AG10803 (cell line): Measurements from ENCODE around the gene POLE.

Source experiments
- DNase-seq: peaks from one replicate; pipeline ENCODE4 v3.0.0; 2010; ENCODE audit warnings: low read depth
- H3K4me3 ChIP-seq: 2 replicates; pipeline ENCODE4 v1.5.1; 2011; ENCODE audit warnings: mild to moderate bottlenecking, low read length, control low read depth
- TF ChIP-seq, protein P1 (sequence below): conservative IDR thresholded peaks from 2 replicates; pipeline ENCODE4 v1.5.1; 2011; ENCODE audit warnings: mild to moderate bottlenecking, low read length, control low read depth, inconsistent platforms

Gene POLE

DNA sequence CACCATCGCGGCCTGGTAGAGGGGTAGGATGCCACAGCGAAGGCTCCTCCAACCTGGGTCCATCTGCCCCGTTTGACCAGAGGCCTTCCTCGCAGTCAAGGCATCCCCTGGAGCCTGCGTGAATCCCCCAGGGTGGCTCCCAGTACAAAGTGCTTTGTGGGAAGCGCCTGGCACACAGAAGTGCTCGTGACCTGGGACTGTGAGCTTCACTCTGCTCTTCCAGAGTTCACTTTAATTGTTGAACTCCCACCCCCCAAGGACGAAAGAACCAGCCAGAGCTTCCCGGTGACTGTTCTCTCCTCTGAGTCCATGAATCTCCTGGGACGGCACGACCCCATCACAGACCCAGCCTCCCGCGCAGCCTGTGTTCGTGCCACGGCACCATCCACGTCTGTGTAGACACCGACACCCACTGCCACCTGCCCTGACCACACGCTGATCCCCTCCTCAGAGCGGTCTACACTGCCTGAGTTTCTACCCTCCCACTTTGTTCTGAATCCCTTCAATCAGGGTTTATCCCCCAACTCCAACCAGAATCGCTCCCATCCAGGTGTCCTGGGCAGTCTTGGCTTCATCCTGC, 52.6 kb downstream of the POLE start:
- DNase-seq = no peak
- H3K4me3 ChIP-seq = no peak overlapping the region
- TF ChIP-seq, protein P1, sequence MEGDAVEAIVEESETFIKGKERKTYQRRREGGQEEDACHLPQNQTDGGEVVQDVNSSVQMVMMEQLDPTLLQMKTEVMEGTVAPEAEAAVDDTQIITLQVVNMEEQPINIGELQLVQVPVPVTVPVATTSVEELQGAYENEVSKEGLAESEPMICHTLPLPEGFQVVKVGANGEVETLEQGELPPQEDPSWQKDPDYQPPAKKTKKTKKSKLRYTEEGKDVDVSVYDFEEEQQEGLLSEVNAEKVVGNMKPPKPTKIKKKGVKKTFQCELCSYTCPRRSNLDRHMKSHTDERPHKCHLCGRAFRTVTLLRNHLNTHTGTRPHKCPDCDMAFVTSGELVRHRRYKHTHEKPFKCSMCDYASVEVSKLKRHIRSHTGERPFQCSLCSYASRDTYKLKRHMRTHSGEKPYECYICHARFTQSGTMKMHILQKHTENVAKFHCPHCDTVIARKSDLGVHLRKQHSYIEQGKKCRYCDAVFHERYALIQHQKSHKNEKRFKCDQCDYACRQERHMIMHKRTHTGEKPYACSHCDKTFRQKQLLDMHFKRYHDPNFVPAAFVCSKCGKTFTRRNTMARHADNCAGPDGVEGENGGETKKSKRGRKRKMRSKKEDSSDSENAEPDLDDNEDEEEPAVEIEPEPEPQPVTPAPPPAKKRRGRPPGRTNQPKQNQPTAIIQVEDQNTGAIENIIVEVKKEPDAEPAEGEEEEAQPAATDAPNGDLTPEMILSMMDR = no peak

DNA sequence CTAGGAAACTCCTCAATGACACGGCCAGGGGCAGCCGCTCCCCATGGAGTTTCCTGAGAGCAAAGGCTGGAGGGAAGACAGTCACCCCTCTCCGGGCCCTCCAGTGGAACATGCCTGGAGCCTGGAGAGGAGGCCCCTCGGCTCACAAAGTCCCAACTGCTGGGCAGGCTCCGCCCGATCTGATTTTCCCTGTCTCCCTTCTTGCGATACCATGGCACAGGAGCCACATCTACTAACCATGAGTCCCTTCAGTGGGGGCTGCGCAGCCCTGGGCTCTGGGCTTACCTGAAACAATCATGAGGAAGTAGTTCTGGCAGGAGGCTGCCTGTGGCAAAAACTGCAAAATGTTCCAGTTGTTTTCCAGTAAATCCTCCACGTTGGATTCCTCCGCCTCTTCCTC, 53.2 kb downstream of the POLE start:
- DNase-seq = no peak
- TF ChIP-seq, protein P1 = no peak
- no peak overlapping the region for H3K4me3 ChIP-seq

DNA sequence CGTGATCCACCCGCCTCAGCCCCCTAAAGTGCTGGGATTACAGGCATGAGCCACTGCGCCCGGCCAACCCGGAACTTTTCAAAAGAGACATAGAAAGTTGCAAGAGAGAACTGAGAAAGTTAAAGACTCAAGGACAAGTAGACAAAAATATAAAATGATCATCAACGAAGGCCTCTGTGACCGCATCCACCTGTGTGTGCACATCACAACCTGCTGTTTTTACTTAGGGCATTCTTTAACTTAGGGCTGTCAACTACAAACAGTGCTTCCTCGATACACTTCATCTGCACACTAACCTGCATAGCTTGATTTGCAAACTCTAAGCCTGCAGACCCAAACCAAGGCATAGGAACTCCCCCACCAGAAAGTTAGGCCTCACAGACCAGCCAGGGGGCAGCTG, 53.7 kb downstream of the POLE start:
- no peak for DNase-seq
- H3K4me3 ChIP-seq = no peak overlapping the region
- TF ChIP-seq, protein P1 = no peak

DNA sequence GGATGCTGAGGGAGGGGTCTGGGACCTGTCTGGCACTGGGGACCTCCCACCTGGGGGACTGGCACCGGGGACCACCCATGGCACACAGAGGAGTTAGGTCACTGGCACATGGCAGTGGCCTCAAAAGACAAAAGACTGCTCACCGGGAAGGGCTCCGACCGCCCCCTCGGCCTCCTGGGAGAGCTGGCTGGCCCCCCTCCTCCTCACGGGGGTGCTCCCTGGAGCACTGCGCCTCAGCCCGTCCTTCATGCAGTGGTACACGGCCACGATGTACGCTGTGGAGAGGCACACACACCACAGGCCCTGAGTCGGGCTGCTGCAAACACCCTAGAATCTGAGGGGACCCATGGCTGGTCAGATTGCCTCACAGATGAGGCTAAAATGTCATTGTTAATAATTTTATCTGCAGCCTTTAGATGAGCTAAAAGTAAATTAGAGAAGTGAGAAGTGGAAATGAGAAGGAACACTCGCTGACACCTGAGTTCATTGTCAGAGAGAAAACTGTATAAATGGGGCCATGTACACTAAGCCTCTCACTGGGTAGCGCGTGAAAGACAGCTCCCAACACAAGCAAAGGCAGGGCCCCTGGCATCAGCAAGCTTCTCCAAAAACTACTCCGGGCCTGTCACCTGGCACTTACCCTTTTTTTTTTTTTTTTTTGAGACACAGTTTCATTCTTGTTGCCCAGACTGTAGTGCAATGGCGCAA, 54.5 kb downstream of the POLE start:
- no peak overlapping the region for H3K4me3 ChIP-seq
- DNase-seq = no peak
- TF ChIP-seq, protein P1 = no peak

DNA sequence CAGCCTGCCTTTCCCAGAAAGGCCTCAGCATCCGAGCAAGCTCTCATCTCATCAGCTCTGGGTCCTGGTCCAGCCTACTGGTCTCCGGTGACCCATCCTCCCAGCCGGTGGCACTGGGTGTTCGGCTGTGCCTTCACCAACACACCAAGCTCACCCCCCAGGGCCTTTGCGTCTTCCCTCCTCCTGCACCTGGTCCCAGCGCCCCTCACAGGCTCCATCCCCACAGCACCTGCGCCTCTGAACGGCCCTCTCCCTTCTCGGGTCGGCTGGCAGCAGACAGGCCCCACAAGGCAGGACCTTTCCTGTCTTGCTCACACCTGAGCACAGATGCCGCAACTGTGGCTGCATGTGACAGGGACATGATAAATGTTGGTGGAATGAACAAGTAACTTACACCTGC, 55.5 kb downstream of the POLE start:
- DNase-seq = no peak
- H3K4me3 ChIP-seq = no peak overlapping the region
- TF ChIP-seq, protein P1 = no peak

DNA sequence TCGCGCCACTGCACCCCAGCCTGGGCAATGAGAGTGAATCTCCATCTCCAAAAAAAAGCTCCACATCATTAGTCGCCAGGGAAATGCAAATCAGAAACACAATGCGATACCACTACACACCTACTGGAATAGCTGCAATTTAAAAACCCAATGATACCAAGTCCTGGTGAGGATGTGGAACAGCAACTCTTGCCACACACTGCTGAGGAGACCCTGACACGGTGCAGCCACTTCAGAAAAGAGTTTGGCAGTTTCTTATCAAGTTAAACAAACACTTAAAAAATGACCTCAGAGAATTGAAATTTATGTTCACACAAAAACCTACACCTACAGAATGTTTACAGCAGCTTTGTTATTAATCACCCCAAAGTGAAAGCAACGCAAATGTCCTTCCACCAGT, 56.5 kb downstream of the POLE start:
- TF ChIP-seq, protein P1 = no peak

DNA sequence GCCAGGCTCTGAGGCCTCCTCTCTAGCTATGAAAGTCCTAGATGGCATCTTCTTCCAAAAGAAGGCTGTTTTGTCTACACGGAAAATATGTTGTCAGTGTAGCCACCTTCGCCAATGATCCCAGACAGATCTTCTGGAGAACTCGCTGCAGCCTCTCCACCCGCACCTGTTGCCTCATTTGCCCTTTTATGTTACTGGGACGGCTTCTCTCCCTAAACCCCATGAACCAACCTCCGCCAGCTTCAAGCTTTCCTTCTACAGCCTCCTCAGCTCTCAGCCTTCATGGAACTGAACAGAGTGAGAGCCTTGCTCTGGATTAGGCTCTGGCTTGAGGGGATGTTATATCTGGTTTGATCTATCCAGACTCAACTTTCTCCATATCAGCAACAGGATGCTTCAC, 57.8 kb downstream of the POLE start:
- TF ChIP-seq, protein P1 = no peak
- DNase-seq = no peak
- no peak overlapping the region for H3K4me3 ChIP-seq

More for the DNA sequence above, 56.5 kb downstream of the POLE start:
- no peak for DNase-seq
- no peak overlapping the region for H3K4me3 ChIP-seq
